SU-DHL-6 (cell line): ENCODE results near the gene UQCRFS1.

ENCODE experiments used
- H2AFZ ChIP-seq: fragments of 200-600 bp; sonication (generic); 2 replicates; pipeline ENCODE4 v1.6.1; 2014; ENCODE audit warnings: low read depth, mild to moderate bottlenecking, moderate library complexity, mixed read lengths, antibody characterized with exemption, low read length; ENCODE audit not compliant: severe bottlenecking
- H3F3A ChIP-seq: fragments of 200-600 bp; shearing (Covaris generic); 2 replicates; pipeline ENCODE4 v1.6.0; 2016; ENCODE audit warnings: antibody characterized with exemption, mild to moderate bottlenecking; ENCODE audit not compliant: insufficient read depth
- H3K27ac ChIP-seq: fragments of 200-600 bp; sonication (generic); 2 replicates; pipeline ENCODE4 v1.5.1; 2016; ENCODE audit warnings: low read depth, mild to moderate bottlenecking, low read length, moderate library complexity, mixed read lengths
- H3K27me3 ChIP-seq: fragments of 200-600 bp; sonication (generic), shearing (Covaris generic); 2 replicates; pipeline ENCODE4 v1.6.0; 2014; ENCODE audit warnings: mild to moderate bottlenecking, low read length
- H3K36me3 ChIP-seq: fragments of 200-600 bp; sonication (generic); 2 replicates; pipeline ENCODE4 v1.6.1; 2014; ENCODE audit warnings: mild to moderate bottlenecking, low read length, mixed read lengths
- H3K4me2 ChIP-seq: fragments of 300-600, 200-600 bp; shearing (Covaris generic), sonication (generic); 2 replicates; pipeline ENCODE4 v1.6.0; 2014; ENCODE audit warnings: low read length, low read depth, mild to moderate bottlenecking; ENCODE audit not compliant: poor library complexity, severe bottlenecking
- H3K4me3 ChIP-seq: fragments of 200-600 bp; sonication (generic); 2 replicates; pipeline ENCODE4 v1.5.1; 2014; ENCODE audit warnings: antibody characterized with exemption, low read length, mild to moderate bottlenecking, mixed read lengths; ENCODE audit not compliant: insufficient read depth, poor library complexity, severe bottlenecking
- H3K79me2 ChIP-seq: fragments of 200-600 bp; sonication (generic); 2 replicates; pipeline ENCODE4 v1.6.1; 2014; ENCODE audit warnings: mild to moderate bottlenecking, low read length, moderate library complexity; ENCODE audit not compliant: insufficient read depth
- H3K9ac ChIP-seq: fragments of 200-600 bp; sonication (generic); 2 replicates; pipeline ENCODE4 v1.7.0; 2014; ENCODE audit warnings: mild to moderate bottlenecking, low read length
- H3K9me2 ChIP-seq: fragments of 200-600 bp; sonication (generic); replicated peaks from 2 replicates; pipeline ENCODE4 v1.6.1; 2014; ENCODE audit warnings: low read length; ENCODE audit not compliant: insufficient read depth
- H3K9me3 ChIP-seq: fragments of 200-600 bp; sonication (generic); 2 replicates; pipeline ENCODE4 v1.6.1; 2014; ENCODE audit warnings: low read length, mixed read lengths; ENCODE audit not compliant: insufficient read depth
- H4K20me1 ChIP-seq: fragments of 200-600 bp; sonication (generic); 2 replicates; pipeline ENCODE4 v1.6.1; 2014; ENCODE audit warnings: low read depth, mild to moderate bottlenecking, antibody characterized with exemption, low read length, moderate library complexity, mixed read lengths
- CTCF ChIP-seq: fragments of 200-600 bp; sonication (generic); IDR thresholded peaks from one replicate; pipeline ENCODE4 v1.5.1; 2017; ENCODE audit warnings: antibody characterized with exemption, mild to moderate bottlenecking, low read length, moderate library complexity; ENCODE audit not compliant: insufficient read depth, poor library complexity, severe bottlenecking
- EZH2phosphoT487 ChIP-seq: fragments of 200-600 bp; sonication (generic), shearing (Covaris generic); conservative IDR thresholded peaks from 2 replicates; pipeline ENCODE4 v1.6.1; 2018; ENCODE audit warnings: mild to moderate bottlenecking, antibody characterized with exemption, low read length, moderate library complexity, mixed read lengths

The UQCRFS1 gene

GRCh38 chr19:29212648-29213573 is at the start of gene UQCRFS1:
Gene UQCRFS1, minus strand, starts transcription at chr19:29213151. Its CDS starts 33 bp downstream, at chr19:29213118.
- TF ChIP-seq CTCF (no peak), EZH2phosphoT487 (no peak)
- H3F3A ChIP-seq: no peaks in the 10 kb centered on the region
- peak within 1 kb of the TSS; percentile 71 for H3K4me2 ChIP-seq
- H3K4me3 ChIP-seq: peak within 1 kb of the TSS; percentile 84
- peaks cover 6% of the 10 kb centered on the region; the same call in 1 of the 2 replicates for H3K36me3 ChIP-seq
- H3K9me2 ChIP-seq: no peaks in the 10 kb centered on the region
- no peaks in the 10 kb centered on the region for H3K9me3 ChIP-seq
- H3K9ac ChIP-seq: peak within 1 kb of the TSS; percentile 94
- H2AFZ ChIP-seq: peak within 1 kb of the TSS; percentile 57
- peaks cover 20% of the 10 kb centered on the region for H4K20me1 ChIP-seq
- peaks cover 47% of the 10 kb centered on the region for H3K79me2 ChIP-seq
- peak within 1 kb of the TSS; percentile 60 for H3K27ac ChIP-seq
- no peaks in the 10 kb centered on the region for H3K27me3 ChIP-seq

GRCh38 chr19:29262085-29262484 is 49.1 kb upstream of the UQCRFS1 start:
- no peaks in the 10 kb centered on the region for H3K27me3 ChIP-seq
- TF ChIP-seq EZH2phosphoT487 (no peak), CTCF (no peak)

GRCh38 chr19:29260477-29261317 is 47.7 kb upstream of the UQCRFS1 start:
- Histone ChIP-seq H3K4me2 (no peak overlapping the region), H3K9me2 (no peaks in the 10 kb centered on the region), H3K79me2 (no peaks in the 10 kb centered on the region), H2AFZ (no peak overlapping the region), H3F3A (no peaks in the 10 kb centered on the region), H3K36me3 (no peaks in the 10 kb centered on the region), H3K9me3 (no peaks in the 10 kb centered on the region), H4K20me1 (no peaks in the 10 kb centered on the region), H3K9ac (no peak overlapping the region), H3K27me3 (no peaks in the 10 kb centered on the region), H3K4me3 (no peak overlapping the region), H3K27ac (no peak overlapping the region)
- TF ChIP-seq CTCF (peak; percentile 66), EZH2phosphoT487 (no peak)

More at GRCh38 chr19:29262085-29262484, 49.1 kb upstream of the UQCRFS1 start:
- Histone ChIP-seq H4K20me1 (no peaks in the 10 kb centered on the region), H3K4me3 (no peak overlapping the region), H3K36me3 (no peaks in the 10 kb centered on the region), H3K27ac (no peak overlapping the region), H3K79me2 (no peaks in the 10 kb centered on the region), H2AFZ (no peak overlapping the region), H3K9me2 (no peaks in the 10 kb centered on the region), H3K9ac (no peak overlapping the region), H3K4me2 (no peak overlapping the region), H3K9me3 (no peaks in the 10 kb centered on the region), H3F3A (no peaks in the 10 kb centered on the region)
